Hepatocyte (in vitro differentiated cells): ENCODE results near the gene STEAP3. TPM values are rescaled to one million over a fixed set of nuclear protein-coding genes. Genes with fewer than 3 reads are reported as not detected.
"Not testable (repeated sequence)": the region's sequence is repeated elsewhere in the genome, so short reads cannot be mapped to it uniquely, and the experiment has no call there.

ENCODE experiments used
- DNase-seq: peaks from one replicate; pipeline ENCODE4 v3.0.0-alpha.2; 2016; ENCODE audit warnings: low spot score
- H2AFZ ChIP-seq: fragments of 200-600 bp; sonication (generic); 2 replicates; pipeline ENCODE4 v1.6.0; 2016; ENCODE audit warnings: antibody characterized with exemption, mild to moderate bottlenecking
- H3K27ac ChIP-seq: fragments of 200-600 bp; sonication (generic); 2 replicates; pipeline ENCODE4 v1.5.1; 2016; ENCODE audit warnings: mild to moderate bottlenecking
- H3K27me3 ChIP-seq: fragments of 200-600 bp; sonication (generic); 2 replicates; pipeline ENCODE4 v1.6.1; 2016
- H3K36me3 ChIP-seq: fragments of 200-600 bp; sonication (generic); replicated peaks from 2 replicates; pipeline ENCODE4 v1.5.1; 2016; ENCODE audit warnings: low read depth; ENCODE audit not compliant: insufficient read depth
- H3K4me1 ChIP-seq: fragments of 200-600 bp; sonication (generic); 2 replicates; pipeline ENCODE4 v1.5.1; 2016; ENCODE audit warnings: mild to moderate bottlenecking, moderate library complexity; ENCODE audit not compliant: insufficient read depth
- H3K4me2 ChIP-seq: fragments of 200-600 bp; sonication (generic); 2 replicates; pipeline ENCODE4 v1.6.0; 2016
- H3K4me3 ChIP-seq: fragments of 200-600 bp; sonication (generic); 2 replicates; pipeline ENCODE4 v1.5.1; 2016; ENCODE audit warnings: mild to moderate bottlenecking
- H3K79me2 ChIP-seq: fragments of 200-600 bp; sonication (generic); 2 replicates; pipeline ENCODE4 v1.6.0; 2017; ENCODE audit warnings: mild to moderate bottlenecking
- H3K9me2 ChIP-seq: fragments of 200-600 bp; sonication (generic); replicated peaks from 2 replicates; pipeline ENCODE4 v1.6.0; 2017; ENCODE audit warnings: mild to moderate bottlenecking; ENCODE audit not compliant: insufficient read depth
- H3K9me3 ChIP-seq: fragments of 200-600 bp; sonication (generic); 2 replicates; pipeline ENCODE4 v1.5.1; 2016; ENCODE audit warnings: low read depth, mild to moderate bottlenecking
- H4K20me1 ChIP-seq: fragments of 200-600 bp; sonication (generic); 2 replicates; pipeline ENCODE4 v1.6.0; 2016; ENCODE audit warnings: mild to moderate bottlenecking; ENCODE audit not compliant: insufficient read depth, poor library complexity, severe bottlenecking
- CTCF ChIP-seq: fragments of 200-600 bp; sonication (generic); IDR thresholded peaks from 2 replicates; pipeline ENCODE4 v1.5.1; 2016; ENCODE audit warnings: antibody characterized with exemption, mild to moderate bottlenecking; ENCODE audit not compliant: poor library complexity
- EZH2 ChIP-seq: fragments of 200-600 bp; sonication (generic); IDR thresholded peaks from 2 replicates; pipeline ENCODE4 v1.6.1; 2016; ENCODE audit warnings: antibody characterized with exemption, mild to moderate bottlenecking, borderline replicate concordance
- EZH2phosphoT487 ChIP-seq: fragments of 200-600 bp; sonication (generic); IDR thresholded peaks from one replicate; pipeline ENCODE4 v1.6.1; 2018; ENCODE audit warnings: antibody characterized with exemption, mild to moderate bottlenecking, low read depth, moderate library complexity; ENCODE audit not compliant: unreplicated experiment, severe bottlenecking
- WGBS: methylation state at CpG from one replicate; pipeline ENCODE4 v1.1.6; 2016; ENCODE audit warnings: low lambda C conversion rate; ENCODE audit errors: missing lambda C conversion rate; 5-methylcytosine and 5-hydroxymethylcytosine counted together
- polyA plus RNA-seq: library from polyadenylated mRNA; unstranded; fragments of >200 nt; fragmentation: Nextera tagmentation; extraction: Ambion mirVana; gene quantifications from 2 replicates; pipeline ENCODE4 v1.2.1, GENCODE V29; 2016
- total RNA-seq: library from RNA; depleted of rRNA; stranded (reverse); fragments of >200 nt; gene quantifications from 2 replicates; pipeline ENCODE4 v1.2.3, GENCODE V29; 2014

Gene STEAP3
- total and polyA plus RNA-seq, 2 experiments from 2014 or later: 11.2 to 12.0 TPM

GRCh38 chr2:119265693-119266066 is 42.0 kb downstream of the STEAP3 start:
- no peak for DNase-seq
- no peaks in the 10 kb centered on the region for H3K36me3 ChIP-seq
- H4K20me1 ChIP-seq: no peaks in the 10 kb centered on the region
- no peaks in the 10 kb centered on the region for H3K9me3 ChIP-seq
- peaks cover 4% of the 10 kb centered on the region for H3K4me1 ChIP-seq
- no peaks in the 10 kb centered on the region for H3K9me2 ChIP-seq
- TF ChIP-seq EZH2phosphoT487 (no peak), CTCF (no peak), EZH2 (no peak)
- H3K79me2 ChIP-seq: no peaks in the 10 kb centered on the region
- no peak overlapping the region for H3K4me2 ChIP-seq
- no peak overlapping the region for H2AFZ ChIP-seq
- no peak overlapping the region for H3K4me3 ChIP-seq
- no peak overlapping the region for H3K27ac ChIP-seq
- no peaks in the 10 kb centered on the region for H3K27me3 ChIP-seq
- 87% methylated on average over 6 of the region's 6 CpGs for WGBS

GRCh38 chr2:119266091-119266589 is 42.5 kb downstream of the STEAP3 start:
- H4K20me1 ChIP-seq: no peaks in the 10 kb centered on the region
- no peak for DNase-seq
- H3K9me2 ChIP-seq: no peaks in the 10 kb centered on the region
- no peaks in the 10 kb centered on the region for H3K9me3 ChIP-seq
- no peak for TF ChIP-seq EZH2
- TF ChIP-seq CTCF: no peak
- no peak overlapping the region for H3K4me3 ChIP-seq
- no peaks in the 10 kb centered on the region for H3K36me3 ChIP-seq
- H3K4me1 ChIP-seq: no peaks in the 10 kb centered on the region
- H3K27me3 ChIP-seq: no peaks in the 10 kb centered on the region
- no peaks in the 10 kb centered on the region for H3K79me2 ChIP-seq
- H2AFZ ChIP-seq: no peak overlapping the region
- H3K27ac ChIP-seq: no peak overlapping the region
- 93% methylated on average over 8 of the region's 8 CpGs for WGBS
- H3K4me2 ChIP-seq: no peak overlapping the region

- TF ChIP-seq EZH2phosphoT487: no peak
- no peaks in the 10 kb centered on the region for H3K79me2 ChIP-seq
- no peaks in the 10 kb centered on the region for H4K20me1 ChIP-seq
- H3K36me3 ChIP-seq: no peaks in the 10 kb centered on the region
- no peaks in the 10 kb centered on the region for H3K9me2 ChIP-seq
- no peak for DNase-seq
- H3K4me2 ChIP-seq: no peak overlapping the region
- no peaks in the 10 kb centered on the region for H3K9me3 ChIP-seq
- no peaks in the 10 kb centered on the region for H3K27me3 ChIP-seq
- H3K4me3 ChIP-seq: no peak overlapping the region
- no peak overlapping the region for H3K27ac ChIP-seq
- no peaks in the 10 kb centered on the region for H3K4me1 ChIP-seq
- no peak overlapping the region for H2AFZ ChIP-seq
Observed at GRCh38 chr2:119267604-119268003, 44.0 kb downstream of the STEAP3 start.

GRCh38 chr2:119276864-119277263 is 53.2 kb downstream of the STEAP3 start:
- TF ChIP-seq EZH2phosphoT487: no peak
- no peak for TF ChIP-seq CTCF
- no peak for TF ChIP-seq EZH2
- Histone ChIP-seq H3K36me3 (no peaks in the 10 kb centered on the region), H3K4me1 (no peaks in the 10 kb centered on the region), H4K20me1 (no peaks in the 10 kb centered on the region), H3K79me2 (no peaks in the 10 kb centered on the region), H3K4me3 (no peak overlapping the region), H3K27me3 (no peaks in the 10 kb centered on the region), H3K9me2 (no peaks in the 10 kb centered on the region), H3K4me2 (no peak overlapping the region), H3K9me3 (no peaks in the 10 kb centered on the region), H3K27ac (no peak overlapping the region), H2AFZ (no peak overlapping the region)
- whole genome bisulfite sequencing: 75% methylated on average over 8 of the region's 8 CpGs
- DNase-seq: no peak

- not testable (repeated sequence) for H3K36me3 ChIP-seq, DNase-seq, H3K4me1 ChIP-seq, H2AFZ ChIP-seq, H3K27ac ChIP-seq, H3K9me2 ChIP-seq, H3K27me3 ChIP-seq, H3K4me3 ChIP-seq, H4K20me1 ChIP-seq, H3K4me2 ChIP-seq, H3K79me2 ChIP-seq, H3K9me3 ChIP-seq
- WGBS: 88% methylated on average over 2 of the region's 2 CpGs
Observed at GRCh38 chr2:119278385-119278784, 54.8 kb downstream of the STEAP3 start.
